Kidney epithelial cell (primary cell): ENCODE data around the gene KIRREL1. TPM values are rescaled to one million over a fixed set of nuclear protein-coding genes. Genes with fewer than 3 reads are reported as not detected.

Source experiments
- DNase-seq: peaks from one replicate; pipeline ENCODE4 v3.0.0-alpha.2; 2010; ENCODE audit warnings: low read depth
- H3K27me3 ChIP-seq: 2 replicates; pipeline ENCODE4 v1.6.0; 2011; ENCODE audit warnings: low read length; ENCODE audit not compliant: control insufficient read depth, insufficient read depth
- H3K36me3 ChIP-seq: 2 replicates; pipeline ENCODE4 v1.5.1; 2011; ENCODE audit warnings: low read length; ENCODE audit not compliant: control insufficient read depth, insufficient read depth
- H3K4me3 ChIP-seq: 2 replicates; pipeline ENCODE4 v1.5.1; 2011; ENCODE audit warnings: low read depth, mild to moderate bottlenecking, control low read depth, low read length
- total RNA-seq: library from RNA; depleted of rRNA; stranded (reverse); fragments of >200 nt; gene quantifications from 2 replicates; pipeline ENCODE4 v1.2.3, GENCODE V29; 2015
- TF ChIP-seq, protein P1 (sequence below): IDR thresholded peaks from 2 replicates; pipeline ENCODE4 v1.5.1; 2011; ENCODE audit warnings: mild to moderate bottlenecking, moderate library complexity, low read length, control low read depth, inconsistent platforms; ENCODE audit not compliant: insufficient read depth, poor library complexity, severe bottlenecking

Gene KIRREL1
- total RNA-seq, 1 donor from 2014 or later = 119 TPM

DNA sequence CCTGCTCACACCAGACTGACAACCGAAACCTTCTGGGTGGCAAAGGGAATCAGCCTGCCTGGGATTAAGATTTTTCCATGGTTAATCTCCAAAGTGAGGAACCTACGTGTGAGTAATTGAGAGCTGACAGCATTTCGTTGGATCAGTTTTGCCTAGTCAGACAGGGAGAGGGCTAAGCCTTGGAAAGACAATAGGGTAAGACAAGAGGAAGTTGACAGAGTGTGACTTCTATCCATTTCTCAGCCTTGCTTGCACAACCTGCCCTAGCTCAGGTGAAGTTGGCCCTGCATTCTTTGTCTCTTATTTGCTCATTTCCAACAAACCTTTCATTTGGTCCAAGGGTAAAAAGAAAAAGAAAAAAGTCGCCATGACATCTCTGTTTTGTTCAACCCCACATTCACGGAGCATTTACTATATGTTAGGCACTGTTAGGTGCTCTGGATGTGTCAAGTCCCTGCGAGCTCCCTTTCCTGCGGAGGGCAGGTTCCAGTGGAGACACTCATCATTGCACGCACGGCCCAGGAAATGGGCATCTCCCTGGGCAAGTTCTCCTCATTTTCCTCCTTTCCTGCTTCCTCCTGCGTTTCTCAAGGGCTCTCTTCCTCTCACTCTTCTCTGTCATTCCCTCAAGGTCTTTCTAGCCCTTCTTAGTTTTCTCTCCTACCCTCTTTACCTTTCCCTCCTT lies 23.3 kb downstream of the KIRREL1 start:
- no peak for DNase-seq
- no peak overlapping the region for H3K4me3 ChIP-seq

DNA sequence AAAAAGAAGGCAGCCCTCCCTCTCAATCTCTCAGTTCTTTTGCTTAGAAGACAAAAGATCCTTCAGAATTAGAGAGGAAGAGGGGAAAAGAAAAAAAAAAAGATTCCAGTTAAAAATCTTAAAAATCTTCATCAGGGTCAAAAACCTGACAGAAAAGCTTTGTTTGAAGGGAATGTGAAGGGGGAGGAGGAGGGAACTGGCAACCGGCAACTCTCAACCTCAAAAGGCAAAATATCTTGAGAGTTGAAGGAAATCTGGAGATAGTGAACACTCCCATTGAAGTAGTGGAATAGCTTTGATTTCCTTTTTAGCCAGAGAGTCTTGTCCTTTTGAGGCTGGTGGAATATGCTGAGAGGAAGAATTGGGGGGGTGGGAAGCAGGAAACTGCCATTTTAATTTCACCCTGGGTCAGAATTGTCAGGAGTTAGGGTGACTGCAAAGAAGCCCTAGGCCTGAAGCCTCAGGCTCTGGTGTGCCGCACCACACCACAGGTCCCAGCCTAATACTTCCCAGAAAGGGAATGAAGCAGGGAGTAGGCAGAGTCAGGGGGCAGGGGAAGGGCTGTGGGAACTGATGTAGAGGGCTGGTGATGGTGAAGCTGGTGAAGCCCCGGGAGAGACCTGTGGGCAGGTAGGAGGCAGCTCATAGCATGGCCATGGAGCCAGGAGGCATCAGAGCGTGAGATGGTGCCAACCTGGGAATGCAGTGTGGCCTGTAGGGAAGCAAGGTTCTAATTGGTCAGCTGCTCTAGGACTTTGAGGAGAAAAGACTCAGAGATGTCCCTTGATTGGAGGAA lies 24.6 kb downstream of the KIRREL1 start:
- H3K36me3 ChIP-seq = no peaks in the 10 kb centered on the region
- no peak for DNase-seq
- no peak overlapping the region for H3K4me3 ChIP-seq
- H3K27me3 ChIP-seq = no peaks in the 10 kb centered on the region
- TF ChIP-seq, protein P1, sequence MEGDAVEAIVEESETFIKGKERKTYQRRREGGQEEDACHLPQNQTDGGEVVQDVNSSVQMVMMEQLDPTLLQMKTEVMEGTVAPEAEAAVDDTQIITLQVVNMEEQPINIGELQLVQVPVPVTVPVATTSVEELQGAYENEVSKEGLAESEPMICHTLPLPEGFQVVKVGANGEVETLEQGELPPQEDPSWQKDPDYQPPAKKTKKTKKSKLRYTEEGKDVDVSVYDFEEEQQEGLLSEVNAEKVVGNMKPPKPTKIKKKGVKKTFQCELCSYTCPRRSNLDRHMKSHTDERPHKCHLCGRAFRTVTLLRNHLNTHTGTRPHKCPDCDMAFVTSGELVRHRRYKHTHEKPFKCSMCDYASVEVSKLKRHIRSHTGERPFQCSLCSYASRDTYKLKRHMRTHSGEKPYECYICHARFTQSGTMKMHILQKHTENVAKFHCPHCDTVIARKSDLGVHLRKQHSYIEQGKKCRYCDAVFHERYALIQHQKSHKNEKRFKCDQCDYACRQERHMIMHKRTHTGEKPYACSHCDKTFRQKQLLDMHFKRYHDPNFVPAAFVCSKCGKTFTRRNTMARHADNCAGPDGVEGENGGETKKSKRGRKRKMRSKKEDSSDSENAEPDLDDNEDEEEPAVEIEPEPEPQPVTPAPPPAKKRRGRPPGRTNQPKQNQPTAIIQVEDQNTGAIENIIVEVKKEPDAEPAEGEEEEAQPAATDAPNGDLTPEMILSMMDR = no peak

More for the DNA sequence above, 23.3 kb downstream of the KIRREL1 start:
- H3K27me3 ChIP-seq = no peaks in the 10 kb centered on the region
- TF ChIP-seq, protein P1 = no peak
- peaks cover 1% of the 10 kb centered on the region for H3K36me3 ChIP-seq

DNA sequence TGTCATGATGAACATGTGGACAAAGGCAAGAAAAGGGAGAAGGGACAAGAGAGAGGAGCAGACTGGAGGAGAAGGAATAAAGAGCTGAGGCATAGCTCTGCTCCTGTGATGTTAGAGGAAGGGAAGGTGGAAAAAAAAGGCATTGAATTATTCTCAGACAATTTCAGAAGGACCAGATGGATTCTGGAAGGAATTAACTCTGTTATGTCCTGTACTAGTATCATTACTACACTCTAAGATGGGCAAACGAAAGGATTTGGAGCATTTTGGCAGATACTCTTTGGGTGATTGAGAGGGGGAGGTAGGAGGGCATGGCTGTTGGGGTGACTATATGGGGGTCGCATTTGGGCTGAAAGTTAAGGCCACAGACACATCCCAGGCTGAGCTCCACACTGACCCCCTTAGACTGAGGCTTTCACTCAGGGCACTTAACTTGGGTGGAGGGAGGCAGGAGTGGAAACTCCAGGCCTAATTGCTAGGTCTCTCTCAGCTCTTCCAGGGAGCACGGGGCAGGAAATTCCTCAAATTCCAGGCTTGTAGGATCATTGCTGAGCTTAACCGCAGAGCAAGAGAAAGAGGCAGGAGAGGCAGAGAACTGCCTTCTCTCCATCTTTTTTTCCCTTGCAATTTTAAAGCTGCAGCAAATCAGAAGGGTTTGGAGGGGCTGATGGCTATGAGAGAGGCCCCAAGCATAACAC lies 25.9 kb downstream of the KIRREL1 start:
- no peak overlapping the region for H3K4me3 ChIP-seq
- TF ChIP-seq, protein P1 = no peak
- DNase-seq = peak; percentile 88
- H3K36me3 ChIP-seq = no peaks in the 10 kb centered on the region
- no peaks in the 10 kb centered on the region for H3K27me3 ChIP-seq

DNA sequence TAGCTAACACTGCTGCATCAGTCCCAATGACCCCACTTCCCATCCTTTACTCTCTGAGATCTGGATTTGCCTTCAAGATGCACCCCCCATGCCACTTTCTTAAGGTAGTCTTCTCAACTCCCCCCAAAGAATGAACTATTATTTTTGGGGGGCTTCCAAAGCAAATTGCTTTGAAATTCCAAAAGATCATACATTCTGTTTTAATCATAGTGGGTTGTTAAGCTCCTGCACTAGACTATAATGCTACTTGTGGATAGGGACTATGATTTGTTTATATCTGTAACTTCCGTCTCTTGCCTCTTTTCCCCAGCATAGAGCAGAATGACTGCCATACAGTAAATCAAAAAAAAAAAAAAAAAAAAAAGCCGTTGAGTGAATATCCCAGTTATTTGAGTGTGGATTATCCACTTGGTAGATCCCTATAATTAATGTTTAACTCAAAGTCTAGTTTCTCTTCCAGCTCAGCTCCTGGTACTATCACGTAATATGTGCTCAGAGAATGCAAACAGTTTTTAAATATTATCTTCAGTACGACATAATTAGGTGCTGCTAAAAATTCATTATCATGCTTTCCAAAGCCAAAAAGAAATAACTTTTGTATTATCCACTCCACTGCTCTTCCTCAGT lies 26.9 kb downstream of the KIRREL1 start:
- no peaks in the 10 kb centered on the region for H3K36me3 ChIP-seq
- H3K27me3 ChIP-seq = no peaks in the 10 kb centered on the region
- TF ChIP-seq, protein P1 = no peak
- DNase-seq = no peak
- H3K4me3 ChIP-seq = no peak overlapping the region

DNA sequence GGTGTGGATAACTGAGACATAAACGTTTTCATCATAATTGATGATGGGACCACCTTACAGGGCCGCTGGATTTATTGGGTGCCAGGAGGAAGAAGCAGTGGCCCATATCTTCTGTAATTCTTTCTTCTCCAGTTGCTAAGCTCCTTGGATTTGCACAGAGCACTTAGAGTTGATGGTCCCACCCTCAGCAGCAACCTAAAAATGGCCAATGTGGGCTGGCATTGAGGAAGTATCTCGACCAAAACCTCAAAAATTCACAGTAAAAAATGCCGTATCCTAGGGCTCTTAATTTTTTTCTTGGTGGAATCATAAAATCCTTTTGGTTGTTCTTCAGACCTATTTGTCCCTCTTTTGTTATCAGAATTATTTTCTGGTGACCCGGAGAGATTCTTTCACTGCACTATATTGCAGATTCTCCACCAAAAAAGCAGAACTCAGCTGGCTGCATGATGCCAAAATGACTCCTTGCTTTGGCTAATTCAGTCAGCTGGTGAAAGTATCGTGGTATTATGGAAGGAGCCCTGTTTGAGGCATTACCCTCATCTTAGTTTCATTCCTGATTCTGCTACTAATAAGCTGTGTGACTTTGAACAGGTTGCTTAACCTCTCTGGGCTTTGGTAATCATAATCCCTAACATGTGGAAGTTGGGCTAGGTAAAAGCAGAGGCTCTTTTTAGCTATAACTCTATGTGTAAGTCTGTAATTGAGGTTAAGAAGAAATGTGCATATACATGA lies 27.6 kb downstream of the KIRREL1 start:
- Histone ChIP-seq H3K36me3 (no peaks in the 10 kb centered on the region), H3K4me3 (no peak overlapping the region), H3K27me3 (no peaks in the 10 kb centered on the region)
- no peak for DNase-seq
- TF ChIP-seq, protein P1 = no peak
